Spinal cord (tissue), 10 donors: ENCODE results near the gene IPO11. TPM values are rescaled to one million over a fixed set of nuclear protein-coding genes. Genes with fewer than 3 reads are reported as not detected.

ENCODE experiments used
- DNase-seq, 6 donors: peaks; one replicate each; pipeline versions ENCODE4 v3.0.0 to v3.0.0-alpha.2; 2013 to 2015; ENCODE audit warnings: low spot score in 6 of 6, low read depth in 4 of 6
- H3K27ac ChIP-seq: one replicate; pipeline ENCODE4 v1.5.1; 2013; ENCODE audit warnings: low read depth, low read length, control low read depth
- H3K27me3 ChIP-seq: one replicate; pipeline ENCODE4 v1.6.1; 2013; ENCODE audit warnings: low read length; ENCODE audit not compliant: control insufficient read depth, insufficient read depth
- H3K36me3 ChIP-seq: one replicate; pipeline ENCODE4 v1.6.1; 2013; ENCODE audit warnings: low read length; ENCODE audit not compliant: control insufficient read depth, insufficient read depth
- H3K4me1 ChIP-seq: one replicate; pipeline ENCODE4 v1.6.1; 2013; ENCODE audit warnings: low read length; ENCODE audit not compliant: control insufficient read depth, insufficient read depth
- H3K4me3 ChIP-seq: one replicate; pipeline ENCODE4 v1.5.1; 2013; ENCODE audit warnings: low read depth, low read length, control low read depth
- H3K9me3 ChIP-seq: one replicate; pipeline ENCODE4 v1.6.1; 2013; ENCODE audit warnings: low read length; ENCODE audit not compliant: control insufficient read depth, insufficient read depth
- WGBS: methylation state at CpG from one replicate; pipeline ENCODE4 v1.1.5; 2013; ENCODE audit warnings: missing lambda C conversion rate; ENCODE audit not compliant: insufficient coverage; 5-methylcytosine and 5-hydroxymethylcytosine counted together
- polyA plus RNA-seq, 2 donors: library from polyadenylated mRNA; unstranded; fragments of 120-200 nt; gene quantifications; one replicate each; pipeline ENCODE4 v1.2.1, GENCODE V29; 2013; ENCODE audit not compliant: insufficient read length in 2 of 2
- total RNA-seq, 2 donors: library from RNA; depleted of rRNA in 1 of 2; stranded (reverse); fragments of 120-200 nt in 1 of 2; fragments of >200 nt in 1 of 2; gene quantifications; one replicate each; pipeline versions ENCODE4 v1.2.3 to v1.2.4, GENCODE V29; 2013 to 2014
- donor health status: healthy.

Gene IPO11
- total and polyA plus RNA-seq, 4 donors: 19.1 to 43.8 (median 23.9) TPM

DNA sequence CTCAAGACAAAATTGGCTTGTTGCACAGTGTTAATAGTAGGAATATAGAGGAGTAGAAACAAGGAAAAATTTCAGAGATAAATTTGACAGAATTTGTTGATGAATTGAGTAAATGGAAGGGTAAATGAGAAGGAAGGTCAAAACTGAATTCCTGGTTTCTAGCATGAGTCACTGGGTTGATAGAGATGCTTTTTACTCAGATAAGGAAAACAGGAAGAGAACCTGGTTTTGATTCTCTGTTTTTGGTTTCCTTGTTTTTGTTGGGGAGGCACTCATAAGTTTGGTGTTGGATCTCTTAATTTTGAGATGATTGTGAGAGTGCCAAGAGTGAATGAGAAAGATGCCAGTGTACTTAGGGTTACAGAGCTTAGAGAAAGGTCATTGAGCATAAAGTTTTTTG lies 173.2 kb downstream of the IPO11 start:
- Histone ChIP-seq H3K4me1 (no peaks in the 10 kb centered on the region), H3K9me3 (no peaks in the 10 kb centered on the region), H3K36me3 (no peaks in the 10 kb centered on the region), H3K27me3 (no peaks in the 10 kb centered on the region), H3K27ac (no peak overlapping the region), H3K4me3 (no peak overlapping the region)
- DNase-seq: no peak

GRCh38 chr5:62587737-62588136 lies 175.2 kb downstream of the IPO11 start:
- Histone ChIP-seq H3K9me3 (no peaks in the 10 kb centered on the region), H3K4me1 (no peaks in the 10 kb centered on the region), H3K36me3 (no peaks in the 10 kb centered on the region), H3K27me3 (no peaks in the 10 kb centered on the region), H3K27ac (no peak overlapping the region), H3K4me3 (no peak overlapping the region)
- WGBS: 87% methylated on average over 3 of the region's 3 CpGs
- DNase-seq: no peak

GRCh38 chr5:62588668-62589067 lies 176.1 kb downstream of the IPO11 start:
- no peaks in the 10 kb centered on the region for H3K4me1 ChIP-seq
- H3K36me3 ChIP-seq: no peaks in the 10 kb centered on the region
- no peak overlapping the region for H3K4me3 ChIP-seq
- 94% methylated on average over 3 of the region's 4 CpGs for WGBS
- no peaks in the 10 kb centered on the region for H3K27me3 ChIP-seq
- no peak for DNase-seq
- no peaks in the 10 kb centered on the region for H3K9me3 ChIP-seq
- H3K27ac ChIP-seq: no peak overlapping the region

- Histone ChIP-seq H3K9me3 (no peaks in the 10 kb centered on the region), H3K4me1 (no peaks in the 10 kb centered on the region), H3K36me3 (no peaks in the 10 kb centered on the region), H3K27ac (no peak overlapping the region), H3K4me3 (no peak overlapping the region), H3K27me3 (no peaks in the 10 kb centered on the region)
- DNase-seq: no peak
- WGBS: 100% methylated on average over 2 of the region's 2 CpGs
These were observed 176.9 kb downstream of the IPO11 start for GRCh38 chr5:62589504-62589903.

- Histone ChIP-seq H3K9me3 (no peaks in the 10 kb centered on the region), H3K4me1 (no peaks in the 10 kb centered on the region), H3K27ac (no peak overlapping the region), H3K27me3 (no peaks in the 10 kb centered on the region), H3K4me3 (no peak overlapping the region), H3K36me3 (no peaks in the 10 kb centered on the region)
- peak in 1 of 6 donors; percentile 60 for DNase-seq
- no CpG with 5 or more reads among the region's 2 CpGs for WGBS
These were observed 177.8 kb downstream of the IPO11 start for GRCh38 chr5:62590387-62590786.

GRCh38 chr5:62592558-62592957 lies 180.0 kb downstream of the IPO11 start:
- no peak for DNase-seq
- H3K9me3 ChIP-seq: no peaks in the 10 kb centered on the region
- H3K27me3 ChIP-seq: no peaks in the 10 kb centered on the region

DNA sequence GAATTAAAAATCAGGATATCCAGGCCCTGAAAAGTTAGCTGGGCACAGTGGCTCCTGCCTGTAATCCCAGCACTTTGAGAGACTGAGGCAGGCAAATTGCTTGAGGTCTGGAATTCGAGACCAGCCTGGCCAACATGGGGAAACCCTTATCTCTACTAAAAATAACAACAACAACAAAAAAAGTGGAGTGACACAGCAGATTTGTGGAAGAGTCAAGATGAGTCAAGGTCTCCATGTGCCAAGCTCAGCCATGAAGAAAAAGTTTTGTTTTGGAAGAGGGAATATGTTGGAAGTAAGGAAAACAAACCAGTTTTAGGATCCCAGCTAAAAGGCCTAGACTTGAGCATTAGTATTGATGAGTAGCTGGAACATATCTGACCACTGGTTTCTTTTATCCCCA lies 180.8 kb downstream of the IPO11 start:
- Histone ChIP-seq H3K36me3 (no peaks in the 10 kb centered on the region), H3K4me1 (no peaks in the 10 kb centered on the region), H3K9me3 (no peaks in the 10 kb centered on the region), H3K4me3 (no peak overlapping the region), H3K27me3 (no peaks in the 10 kb centered on the region), H3K27ac (no peak overlapping the region)
- DNase-seq: no peak
- WGBS: no CpG with 5 or more reads among the region's 1 CpG

More at GRCh38 chr5:62592558-62592957, 180.0 kb downstream of the IPO11 start:
- H3K4me3 ChIP-seq: no peak overlapping the region
- no peak overlapping the region for H3K27ac ChIP-seq
- WGBS: no CpG with 5 or more reads among the region's 8 CpGs
- H3K36me3 ChIP-seq: no peaks in the 10 kb centered on the region
- no peaks in the 10 kb centered on the region for H3K4me1 ChIP-seq

DNA sequence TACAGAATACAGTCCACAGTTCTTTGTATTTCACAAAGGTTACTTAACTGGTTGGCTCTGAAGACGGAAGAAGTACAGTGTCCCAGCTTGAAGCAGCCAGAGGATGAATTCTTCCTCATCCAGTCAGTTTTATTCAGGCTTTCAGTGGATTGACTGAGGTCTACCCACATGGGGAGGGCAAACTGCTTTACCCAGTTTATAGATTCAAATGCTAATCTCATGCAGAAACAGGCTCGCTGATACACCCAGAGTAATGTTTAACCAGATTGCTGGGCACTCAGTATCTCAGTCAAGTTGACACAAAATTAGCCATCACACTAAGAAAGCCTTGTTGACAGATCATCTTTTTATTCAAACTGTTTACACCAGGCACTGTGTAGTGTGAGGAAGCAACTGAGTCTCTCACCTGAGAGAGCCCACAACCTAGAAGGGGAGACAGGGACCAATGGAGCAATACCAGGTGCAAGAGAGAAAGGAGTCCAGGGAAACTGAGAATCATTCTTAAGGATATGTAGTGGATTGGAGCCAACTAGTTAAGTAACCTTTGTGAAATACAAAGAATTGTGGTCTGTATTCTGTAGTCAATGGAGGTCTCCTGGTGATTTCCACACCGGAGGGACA lies 181.9 kb downstream of the IPO11 start:
- no peaks in the 10 kb centered on the region for H3K4me1 ChIP-seq
- H3K36me3 ChIP-seq: no peaks in the 10 kb centered on the region
- H3K27ac ChIP-seq: no peak overlapping the region
- 57% methylated on average over 1 of the region's 3 CpGs for WGBS
- H3K27me3 ChIP-seq: no peaks in the 10 kb centered on the region
- H3K9me3 ChIP-seq: no peaks in the 10 kb centered on the region
- DNase-seq: no peak
- no peak overlapping the region for H3K4me3 ChIP-seq

DNA sequence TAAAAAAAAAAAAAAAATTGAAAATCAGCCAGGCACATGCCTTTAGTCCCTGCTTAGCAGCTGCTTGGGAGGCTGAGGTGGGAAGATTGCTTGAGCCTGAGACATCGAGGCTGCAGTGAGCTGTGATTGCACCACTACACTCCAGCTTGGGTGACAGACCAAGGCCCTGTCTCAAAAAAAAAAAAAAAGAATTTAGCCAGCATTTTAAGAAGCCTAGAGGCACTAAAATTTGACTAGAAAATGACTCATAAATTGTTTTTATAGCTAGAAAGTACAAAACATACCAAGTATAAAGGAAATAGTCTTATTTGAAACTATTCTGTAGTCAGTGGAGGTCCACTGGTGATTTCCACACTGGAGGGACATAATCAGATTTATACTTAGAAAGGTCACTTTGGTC lies 183.5 kb downstream of the IPO11 start:
- no CpG with 5 or more reads among the region's 1 CpG for WGBS
- no peaks in the 10 kb centered on the region for H3K36me3 ChIP-seq
- H3K4me3 ChIP-seq: no peak overlapping the region
- no peaks in the 10 kb centered on the region for H3K4me1 ChIP-seq
- no peaks in the 10 kb centered on the region for H3K9me3 ChIP-seq
- H3K27me3 ChIP-seq: no peaks in the 10 kb centered on the region
- no peak for DNase-seq
- H3K27ac ChIP-seq: no peak overlapping the region

- Histone ChIP-seq H3K9me3 (no peaks in the 10 kb centered on the region), H3K36me3 (no peaks in the 10 kb centered on the region), H3K27ac (no peak overlapping the region), H3K4me3 (no peak overlapping the region), H3K27me3 (no peaks in the 10 kb centered on the region), H3K4me1 (no peaks in the 10 kb centered on the region)
- DNase-seq: no peak
- WGBS: no CpG with 5 or more reads among the region's 1 CpG
These were observed 184.1 kb downstream of the IPO11 start for GRCh38 chr5:62596691-62597090.
